Measurements from ENCODE around the gene HOXA13.

The HOXA13 gene

GRCh38 chr7:27242154-27242553 lies 42.3 kb upstream of the HOXA13 start:
- peak overlapping the region; percentile 25 for H3K4me3 ChIP-seq (replicated peaks; ENCODE audit: low read depth, low read length)
- TF ChIP-seq, protein P1, sequence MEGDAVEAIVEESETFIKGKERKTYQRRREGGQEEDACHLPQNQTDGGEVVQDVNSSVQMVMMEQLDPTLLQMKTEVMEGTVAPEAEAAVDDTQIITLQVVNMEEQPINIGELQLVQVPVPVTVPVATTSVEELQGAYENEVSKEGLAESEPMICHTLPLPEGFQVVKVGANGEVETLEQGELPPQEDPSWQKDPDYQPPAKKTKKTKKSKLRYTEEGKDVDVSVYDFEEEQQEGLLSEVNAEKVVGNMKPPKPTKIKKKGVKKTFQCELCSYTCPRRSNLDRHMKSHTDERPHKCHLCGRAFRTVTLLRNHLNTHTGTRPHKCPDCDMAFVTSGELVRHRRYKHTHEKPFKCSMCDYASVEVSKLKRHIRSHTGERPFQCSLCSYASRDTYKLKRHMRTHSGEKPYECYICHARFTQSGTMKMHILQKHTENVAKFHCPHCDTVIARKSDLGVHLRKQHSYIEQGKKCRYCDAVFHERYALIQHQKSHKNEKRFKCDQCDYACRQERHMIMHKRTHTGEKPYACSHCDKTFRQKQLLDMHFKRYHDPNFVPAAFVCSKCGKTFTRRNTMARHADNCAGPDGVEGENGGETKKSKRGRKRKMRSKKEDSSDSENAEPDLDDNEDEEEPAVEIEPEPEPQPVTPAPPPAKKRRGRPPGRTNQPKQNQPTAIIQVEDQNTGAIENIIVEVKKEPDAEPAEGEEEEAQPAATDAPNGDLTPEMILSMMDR (IDR thresholded peaks at IDR 0.05; ENCODE audit: low read depth, low read length, missing control alignments), result no peak
- DNase-seq (ENCODE audit: extremely low read depth, low read depth), result no peak

DNA sequence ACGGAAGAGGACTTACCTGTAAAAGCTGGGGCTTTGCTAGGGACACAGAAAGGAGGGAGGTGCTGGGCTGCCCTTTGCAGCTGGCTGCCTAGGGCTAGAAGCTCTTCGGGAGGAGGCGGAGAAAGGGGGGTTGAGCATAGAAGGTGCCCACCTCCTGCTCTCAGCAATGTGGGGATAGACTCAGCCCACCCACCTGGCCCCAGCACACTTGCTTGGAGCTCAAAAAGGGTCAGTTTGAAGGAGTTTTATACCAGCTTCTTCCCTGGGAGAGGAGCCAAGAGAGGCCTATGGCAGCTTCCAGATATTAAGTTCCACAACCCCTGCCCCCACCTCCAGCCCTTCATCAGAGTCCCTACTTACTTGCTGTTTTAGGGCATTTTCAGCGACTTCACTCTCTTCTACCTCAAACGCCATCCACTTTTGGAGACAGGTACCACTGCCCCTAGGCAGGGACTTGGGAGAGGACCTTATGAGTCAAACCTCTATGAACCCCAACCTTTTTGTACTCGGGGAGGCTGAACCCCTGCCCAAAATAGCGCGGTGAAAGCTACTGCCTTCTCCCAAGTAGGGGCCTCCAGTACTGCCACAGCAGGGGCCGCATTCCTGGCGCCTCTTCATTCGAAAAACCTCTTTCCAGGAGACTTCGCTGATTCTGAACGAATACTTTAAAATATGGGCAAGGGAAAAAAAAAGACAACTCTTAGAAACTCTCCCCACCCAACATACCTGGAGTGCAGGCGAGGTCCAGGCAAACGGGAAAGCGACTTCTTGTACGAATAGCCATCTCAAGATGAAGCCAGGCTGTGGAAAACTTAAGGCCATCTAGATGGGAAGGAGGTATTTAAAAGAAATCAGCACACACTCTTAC lies 41.5 kb upstream of the HOXA13 start:
- DNase-seq (ENCODE audit: extremely low read depth, low read depth), result no peak
- H3K4me3 ChIP-seq (replicated peaks; ENCODE audit: low read depth, low read length), result no peak overlapping the region
- TF ChIP-seq, protein P1 (IDR thresholded peaks at IDR 0.05; ENCODE audit: low read depth, low read length, missing control alignments), result no peak

- no peak overlapping the region for H3K4me3 ChIP-seq (replicated peaks; ENCODE audit: low read depth, low read length)
- no peak for DNase-seq (ENCODE audit: extremely low read depth, low read depth)
Observed at GRCh38 chr7:27240015-27240731, 40.3 kb upstream of the HOXA13 start.

GRCh38 chr7:27239387-27240014 lies 39.6 kb upstream of the HOXA13 start:
- TF ChIP-seq, protein P1 (IDR thresholded peaks at IDR 0.05; ENCODE audit: low read depth, low read length, missing control alignments), result no peak
- H3K4me3 ChIP-seq (replicated peaks; ENCODE audit: low read depth, low read length), result no peak overlapping the region
- no peak for DNase-seq (ENCODE audit: extremely low read depth, low read depth)

More at GRCh38 chr7:27240015-27240731, 40.3 kb upstream of the HOXA13 start:
- TF ChIP-seq, protein P1 (IDR thresholded peaks at IDR 0.05; ENCODE audit: low read depth, low read length, missing control alignments), result no peak

DNA sequence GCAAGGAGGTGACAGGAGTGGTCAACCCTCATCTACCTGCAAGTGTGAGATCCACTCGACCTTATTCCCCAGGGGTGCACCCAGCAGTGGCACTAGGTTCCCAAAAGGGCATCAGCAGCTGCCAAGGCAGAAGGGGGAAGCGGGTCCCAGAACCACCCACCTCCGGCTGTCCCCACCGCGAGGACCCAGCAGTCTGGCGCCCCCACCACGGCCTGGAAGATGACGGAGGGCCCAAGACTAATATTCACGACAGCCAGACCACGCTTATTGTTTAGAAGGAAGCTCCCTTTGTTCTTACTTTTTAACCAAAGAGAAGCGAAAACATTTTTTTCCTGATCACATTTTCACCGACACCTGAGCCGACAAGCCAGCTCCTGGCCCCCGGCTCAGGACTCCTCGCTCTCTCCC lies 39.1 kb upstream of the HOXA13 start:
- no peak overlapping the region for H3K4me3 ChIP-seq (replicated peaks; ENCODE audit: low read depth, low read length)
- TF ChIP-seq, protein P1 (IDR thresholded peaks at IDR 0.05; ENCODE audit: low read depth, low read length, missing control alignments), result no peak
- no peak for DNase-seq (ENCODE audit: extremely low read depth, low read depth)

DNA sequence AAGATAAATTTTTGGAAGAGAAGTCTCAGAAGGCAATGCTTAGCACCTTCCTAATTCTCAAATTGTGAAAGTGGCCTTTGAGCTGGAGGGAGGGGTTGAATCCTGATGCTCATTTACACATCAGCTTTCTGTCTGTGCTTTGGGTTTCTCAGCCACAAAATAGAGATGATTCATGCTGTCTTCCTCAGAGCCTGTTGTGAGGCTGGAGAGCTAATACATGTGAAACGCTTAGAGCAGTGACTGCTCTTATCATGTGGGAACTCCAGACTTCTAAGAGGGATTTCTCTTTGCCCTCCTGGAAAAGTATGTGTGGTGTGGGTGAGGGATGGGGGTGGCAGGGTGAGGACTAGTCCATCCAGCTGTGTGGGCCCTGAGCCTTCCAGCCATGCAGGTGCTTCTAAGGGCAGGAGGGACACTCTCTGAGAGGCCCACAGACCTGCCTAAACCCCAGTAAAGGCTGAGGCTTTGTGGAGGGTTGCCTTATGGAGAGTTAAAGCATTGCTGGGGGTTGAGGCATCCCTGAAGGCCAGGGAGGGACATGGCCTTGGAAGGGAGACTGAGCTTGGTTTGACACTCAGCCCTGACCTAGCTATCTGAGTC lies 37.9 kb upstream of the HOXA13 start:
- no peak for DNase-seq (ENCODE audit: extremely low read depth, low read depth)
- H3K4me3 ChIP-seq (replicated peaks; ENCODE audit: low read depth, low read length), result no peak overlapping the region
- TF ChIP-seq, protein P1 (IDR thresholded peaks at IDR 0.05; ENCODE audit: low read depth, low read length, missing control alignments), result no peak

All from HFF-Myc (cell line).